ENCODE data around the gene GRK6.

DNA sequence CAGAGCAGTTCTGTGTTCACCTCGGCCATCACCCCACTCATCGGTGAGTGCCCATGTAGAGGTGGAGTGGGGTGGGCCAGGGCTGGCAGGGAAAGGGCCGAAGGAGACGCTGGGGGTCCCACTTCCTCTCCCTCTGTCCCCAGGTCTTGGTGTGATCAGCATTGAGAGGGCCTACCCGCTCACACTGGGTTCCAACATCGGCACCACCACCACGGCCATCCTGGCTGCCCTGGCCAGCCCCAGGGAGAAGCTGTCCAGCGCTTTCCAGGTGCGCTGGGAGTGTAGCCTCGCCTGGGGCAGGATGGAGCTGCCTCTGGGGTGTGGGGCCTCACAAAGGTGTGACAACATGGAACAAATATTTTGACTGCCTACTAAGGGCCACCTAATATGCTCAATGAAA, 29.7 kb upstream of the GRK6 start:
- TF ChIP-seq, protein P1, sequence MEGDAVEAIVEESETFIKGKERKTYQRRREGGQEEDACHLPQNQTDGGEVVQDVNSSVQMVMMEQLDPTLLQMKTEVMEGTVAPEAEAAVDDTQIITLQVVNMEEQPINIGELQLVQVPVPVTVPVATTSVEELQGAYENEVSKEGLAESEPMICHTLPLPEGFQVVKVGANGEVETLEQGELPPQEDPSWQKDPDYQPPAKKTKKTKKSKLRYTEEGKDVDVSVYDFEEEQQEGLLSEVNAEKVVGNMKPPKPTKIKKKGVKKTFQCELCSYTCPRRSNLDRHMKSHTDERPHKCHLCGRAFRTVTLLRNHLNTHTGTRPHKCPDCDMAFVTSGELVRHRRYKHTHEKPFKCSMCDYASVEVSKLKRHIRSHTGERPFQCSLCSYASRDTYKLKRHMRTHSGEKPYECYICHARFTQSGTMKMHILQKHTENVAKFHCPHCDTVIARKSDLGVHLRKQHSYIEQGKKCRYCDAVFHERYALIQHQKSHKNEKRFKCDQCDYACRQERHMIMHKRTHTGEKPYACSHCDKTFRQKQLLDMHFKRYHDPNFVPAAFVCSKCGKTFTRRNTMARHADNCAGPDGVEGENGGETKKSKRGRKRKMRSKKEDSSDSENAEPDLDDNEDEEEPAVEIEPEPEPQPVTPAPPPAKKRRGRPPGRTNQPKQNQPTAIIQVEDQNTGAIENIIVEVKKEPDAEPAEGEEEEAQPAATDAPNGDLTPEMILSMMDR (IDR thresholded peaks at IDR 0.05): no peak
- TF ChIP-seq POLR2AphosphoS5 (IDR thresholded peaks at IDR 0.05): no peak

Measured in breast epithelium (tissue), 3 donors.